IMR-90 (cell line): Measurements from ENCODE around the gene CTNND2. TPM values are rescaled to one million over a fixed set of nuclear protein-coding genes. Genes with fewer than 3 reads are reported as not detected.

Experiments
- ATAC-seq: fragments of 200-7000 bp; cut with Tn5 transposase; 2 replicates; pipeline ENCODE4 v1.9.1; 2020; ENCODE audit warnings: low read depth, mild to moderate bottlenecking, moderate library complexity
- BruUV-seq: library from RNA; stranded (reverse); fragments of 400-500 nt; replicated peaks from 2 replicates; lab custom pipeline; 2021; lab: Mats Ljungman, UMichigan
- CTCF ChIA-PET: fragments of 300-600 bp; formaldehyde crosslinking; extraction: SDS; loops from one replicate; lab custom pipeline; 2021; ENCODE audit warnings: antibody characterized with exemption; lab: Yijun Ruan, JAX
- POLR2A ChIA-PET: fragments of 300-600 bp; sonication (Branson Sonifier 250); formaldehyde crosslinking; loops from one replicate; lab custom pipeline; 2022; ENCODE audit warnings: antibody characterized with exemption; ENCODE audit not compliant: unreplicated experiment; lab: Charles Lee
- DNase-seq: peaks from one replicate; pipeline ENCODE4 v3.0.0; 2013
- H2AFZ ChIP-seq: replicated peaks from 2 replicates; pipeline ENCODE3; 2013; ENCODE audit warnings: low read length, mild to moderate bottlenecking; ENCODE audit not compliant: poor library complexity
- H2AK5ac ChIP-seq: 2 replicates; pipeline ENCODE4 v1.6.1; 2013; ENCODE audit warnings: low read depth, low read length, inconsistent platforms
- H2AK9ac ChIP-seq: replicated peaks from 2 replicates; pipeline ENCODE3; 2013; ENCODE audit warnings: mild to moderate bottlenecking, low read depth, low read length, moderate library complexity; ENCODE audit not compliant: poor library complexity
- H2BK120ac ChIP-seq: 2 replicates; pipeline ENCODE4 v1.6.1; 2013; ENCODE audit warnings: low read depth, low read length, inconsistent platforms
- H2BK15ac ChIP-seq: 3 replicates; pipeline ENCODE4 v1.6.1; 2013; ENCODE audit warnings: low read depth, low read length, inconsistent platforms
- H2BK20ac ChIP-seq: 2 replicates; pipeline ENCODE4 v1.6.1; 2013; ENCODE audit warnings: low read depth, mild to moderate bottlenecking, inconsistent platforms, low read length, moderate library complexity
- H2BK5ac ChIP-seq: 2 replicates; pipeline ENCODE4 v1.6.1; 2013; ENCODE audit warnings: mild to moderate bottlenecking, low read depth, low read length, inconsistent platforms; ENCODE audit not compliant: poor library complexity, severe bottlenecking
- H3K14ac ChIP-seq: replicated peaks from 2 replicates; pipeline ENCODE4 v1.6.1; 2013; ENCODE audit warnings: low read depth, low read length, inconsistent platforms
- H3K18ac ChIP-seq: 2 replicates; pipeline ENCODE4 v1.6.1; 2013; ENCODE audit warnings: low read depth, low read length, control low read depth
- H3K23ac ChIP-seq: 2 replicates; pipeline ENCODE4 v1.6.1; 2013; ENCODE audit warnings: low read depth, low read length, inconsistent platforms
- H3K27ac ChIP-seq: 2 replicates; pipeline ENCODE4 v1.5.1; 2013; ENCODE audit warnings: mild to moderate bottlenecking, control low read depth, low read length; ENCODE audit not compliant: insufficient read depth
- H3K27me3 ChIP-seq: 2 replicates; pipeline ENCODE4 v1.6.1; 2013; ENCODE audit warnings: low read length; ENCODE audit not compliant: control insufficient read depth, insufficient read depth
- H3K36me3 ChIP-seq: 2 replicates; pipeline ENCODE4 v1.6.1; 2013; ENCODE audit warnings: low read length, mixed read lengths; ENCODE audit not compliant: control insufficient read depth, insufficient read depth
- H3K4ac ChIP-seq: 2 replicates; pipeline ENCODE4 v1.6.1; 2013; ENCODE audit warnings: low read depth, low read length, inconsistent platforms
- H3K4me1 ChIP-seq: 2 replicates; pipeline ENCODE4 v1.6.1; 2013; ENCODE audit warnings: low read length, mixed read lengths; ENCODE audit not compliant: control insufficient read depth, insufficient read depth
- H3K4me2 ChIP-seq: 2 replicates; pipeline ENCODE4 v1.6.1; 2013; ENCODE audit warnings: low read depth, mild to moderate bottlenecking, control low read depth, low read length, moderate library complexity
- H3K4me3 ChIP-seq: 2 replicates; pipeline ENCODE4 v1.5.1; 2013; ENCODE audit warnings: low read depth, mild to moderate bottlenecking, control low read depth, low read length, moderate library complexity; ENCODE audit not compliant: insufficient read depth
- H3K56ac ChIP-seq: 2 replicates; pipeline ENCODE4 v1.6.1; 2013; ENCODE audit warnings: low read length, inconsistent platforms; ENCODE audit not compliant: insufficient read depth; ENCODE audit errors: extremely low read depth
- H3K79me1 ChIP-seq, 2 experiments: 2 replicates each; pipeline ENCODE4 v1.6.1; 2013; ENCODE audit warnings: low read length in 2 of 2, inconsistent platforms in 1 of 2, low read depth in 1 of 2
- H3K9ac ChIP-seq: 2 replicates; pipeline ENCODE4 v1.6.1; 2013; ENCODE audit warnings: low read depth, low read length, control low read depth
- H3K9me1 ChIP-seq: 2 replicates; pipeline ENCODE4 v1.6.1; 2013; ENCODE audit warnings: low read length, inconsistent platforms; ENCODE audit not compliant: insufficient read depth
- H3K9me3 ChIP-seq: 2 replicates; pipeline ENCODE4 v1.6.1; 2013; ENCODE audit warnings: low read length; ENCODE audit not compliant: control insufficient read depth, insufficient read depth
- H4K20me1 ChIP-seq: 2 replicates; pipeline ENCODE4 v1.6.1; 2013; ENCODE audit warnings: low read length, inconsistent platforms; ENCODE audit not compliant: insufficient read depth
- H4K5ac ChIP-seq: 2 replicates; pipeline ENCODE4 v1.6.1; 2013; ENCODE audit warnings: mild to moderate bottlenecking, low read depth, low read length, control low read depth
- H4K8ac ChIP-seq, 2 experiments: 2 replicates each; pipeline ENCODE4 v1.6.1; 2013; ENCODE audit warnings: low read depth in 2 of 2, low read length in 2 of 2, control low read depth in 1 of 2, inconsistent platforms in 1 of 2
- H4K91ac ChIP-seq: 2 replicates; pipeline ENCODE4 v1.6.1; 2013; ENCODE audit warnings: low read depth, low read length, inconsistent platforms; ENCODE audit not compliant: insufficient read depth
- BHLHE40 ChIP-seq: fragments of 150-350 bp; IDR thresholded peaks from 2 replicates; pipeline ENCODE4 v1.6.1; 2016; ENCODE audit warnings: mild to moderate bottlenecking, low read depth, low read length
- CEBPB ChIP-seq: IDR thresholded peaks from 2 replicates; pipeline ENCODE4 v1.6.1; 2012; ENCODE audit warnings: low read depth, low read length, improper control_type of control experiment
- CHD1 ChIP-seq: IDR thresholded peaks from 2 replicates; pipeline ENCODE4 v1.6.1; 2012; ENCODE audit warnings: low read depth, low read length, improper control_type of control experiment
- FOS ChIP-seq: fragments of 150-350 bp; IDR thresholded peaks from 2 replicates; pipeline ENCODE4 v1.6.1; 2016; ENCODE audit warnings: low read depth, low read length
- MAFK ChIP-seq: IDR thresholded peaks from 2 replicates; pipeline ENCODE4 v1.6.1; 2012; ENCODE audit warnings: low read depth, low read length, improper control_type of control experiment
- RAD21 ChIP-seq: IDR thresholded peaks from 2 replicates; pipeline ENCODE4 v1.6.1; 2012; ENCODE audit warnings: low read length, improper control_type of control experiment
- RCOR1 ChIP-seq: IDR thresholded peaks from 2 replicates; pipeline ENCODE4 v1.6.1; 2012; ENCODE audit warnings: mild to moderate bottlenecking, low read length, improper control_type of control experiment; ENCODE audit not compliant: insufficient replicate concordance
- RFX5 ChIP-seq: IDR thresholded peaks from 2 replicates; pipeline ENCODE4 v1.8.0; 2012; ENCODE audit warnings: low read depth, mild to moderate bottlenecking, low read length, moderate library complexity
- WGBS, 2 experiments: methylation state at CpG; one replicate each; pipeline versions ENCODE4 v1.1.5 to v1.1.7; 2013; ENCODE audit warnings: missing lambda C conversion rate in 2 of 2; ENCODE audit not compliant: insufficient read length in 1 of 2; ENCODE audit errors: extremely low coverage in 2 of 2; 5-methylcytosine and 5-hydroxymethylcytosine counted together
- dilution Hi-C: fragments of 300-500 bp; cut with HindIII; formaldehyde crosslinking; loops from one replicate; pipeline ENCODE4 v1.14.3; 2018; ENCODE audit warnings: low sequenced_read_pairs; ENCODE audit not compliant: unreplicated experiment
- in situ Hi-C: fragments of 300-500 bp; cut with MboI; formaldehyde crosslinking; loops from 3 replicates; pipeline ENCODE4 v1.14.3; 2019; ENCODE audit warnings: low sequenced_read_pairs, inconsistent platforms, mixed read lengths
- intact Hi-C: fragments of 100-400 bp; cut with micrococcal nuclease; formaldehyde crosslinking; loops from 2 replicates; pipeline ENCODE4 v1.10.0; 2022
- polyA plus RNA-seq, 3 experiments: library from polyadenylated mRNA; depleted of rRNA; stranded (reverse); fragments of >200 nt; gene quantifications; 2 replicates each; pipeline ENCODE4 v1.2.3, GENCODE V29; 2012; ENCODE audit warnings: low replicate concordance in 1 of 3
- total RNA-seq: library from RNA; depleted of rRNA; stranded (reverse); fragments of >200 nt; gene quantifications from 2 replicates; pipeline ENCODE4 v1.2.3, GENCODE V29; 2012

The CTNND2 gene
- total and polyA plus RNA-seq, 2 of the 4 experiments (the other 2 are of a cell fraction) = not detected

- H2BK120ac ChIP-seq = no peak overlapping the region
- H4K91ac ChIP-seq = no peak overlapping the region
- no peaks in the 10 kb centered on the region for H3K79me1 ChIP-seq
- dilution Hi-C loops = no loop called here
- ATAC-seq (no peak), DNase-seq (no peak)
- no peak overlapping the region for H2BK5ac ChIP-seq
- no peak overlapping the region for H4K5ac ChIP-seq
- no CpG with 5 or more reads among the region's 3 CpGs for WGBS, 2 experiments
- no peaks in the 10 kb centered on the region for H3K27me3 ChIP-seq
- no peak overlapping the region for H3K9ac ChIP-seq
- no peak overlapping the region for H2BK20ac ChIP-seq
- H3K4me2 ChIP-seq = no peak overlapping the region
- H3K23ac ChIP-seq = no peak overlapping the region
- H4K8ac ChIP-seq = no peak overlapping the region
- H2AK5ac ChIP-seq = no peak overlapping the region
- H3K27ac ChIP-seq = no peak overlapping the region
- H3K14ac ChIP-seq = no peak overlapping the region
- H3K9me1 ChIP-seq = no peaks in the 10 kb centered on the region
- no peaks in the 10 kb centered on the region for H4K20me1 ChIP-seq
- no TSS peak for BruUV-seq
- H3K56ac ChIP-seq = no peak overlapping the region
- ChIA-PET POLR2A (no interaction called here), CTCF (interaction anchor here (0.6 kb wide), 1 partner anchor 247 kb away, joined by 4 read pairs; no protein-coding TSS in a partner anchor)
- H3K36me3 ChIP-seq = no peaks in the 10 kb centered on the region
- peaks cover 3% of the 10 kb centered on the region; the same call in 1 of the 2 replicates for H3K9me3 ChIP-seq
- H3K18ac ChIP-seq = no peak overlapping the region
- H2BK15ac ChIP-seq = no peak overlapping the region
- H3K4me3 ChIP-seq = no peak overlapping the region
- H2AFZ ChIP-seq = no peak overlapping the region
- TF ChIP-seq RCOR1 (no peak), MAFK (no peak), BHLHE40 (no peak), FOS (no peak), RFX5 (no peak), CHD1 (no peak), CEBPB (no peak), RAD21 (no peak)
- no peak overlapping the region for H3K4ac ChIP-seq
- intact Hi-C loops = no loop called here
- in situ Hi-C loops = no loop called here
- H2AK9ac ChIP-seq = no peak overlapping the region
- no peaks in the 10 kb centered on the region for H3K4me1 ChIP-seq
Measured at GRCh38 chr5:11443831-11444230, 460.4 kb downstream of the CTNND2 start.
